ENCODE results near the gene MACROH2A2.
"Not testable (repeated sequence)": the region's sequence is repeated elsewhere in the genome, so short reads cannot be mapped to it uniquely, and the experiment has no call there.

Gene MACROH2A2

DNA sequence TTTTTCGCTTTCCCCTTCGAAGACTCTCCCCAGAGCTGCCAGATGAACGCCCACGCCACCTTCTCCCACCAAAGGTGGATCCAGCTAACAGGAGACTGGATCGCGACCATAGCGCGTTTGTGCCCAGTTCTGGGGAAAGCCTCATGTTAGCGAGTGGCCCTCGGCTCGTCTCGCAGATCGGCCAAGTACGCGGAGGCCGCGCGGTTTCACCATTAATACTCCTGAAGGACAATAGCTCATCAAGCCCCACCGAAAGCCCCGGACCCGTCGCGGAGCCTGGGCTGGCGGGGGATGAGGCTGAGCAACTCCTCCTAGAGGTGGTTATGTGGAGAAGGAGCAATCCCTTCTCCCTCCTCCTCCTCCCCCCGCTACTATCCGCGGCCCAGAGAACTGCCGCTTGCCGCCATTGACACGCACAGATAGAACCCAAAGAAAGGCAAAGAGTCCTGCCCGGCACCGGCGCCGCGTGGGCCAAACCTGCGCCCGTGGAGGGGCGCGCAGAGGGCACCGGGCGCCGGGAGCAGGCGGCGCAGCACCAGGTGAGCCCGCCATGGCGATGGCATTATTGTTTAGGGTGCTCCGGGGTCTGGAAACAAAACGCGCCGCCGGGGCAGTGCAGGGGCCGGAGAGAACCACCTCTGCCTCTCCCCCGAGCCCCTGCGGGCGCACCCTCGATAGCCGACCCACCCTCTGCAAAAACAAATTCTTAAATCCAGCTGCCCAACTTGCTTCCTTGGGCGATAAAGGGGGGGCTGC lies at the start of gene MACROH2A2:
TSS of gene MACROH2A2 (plus strand) at position 385 of the 756 bp plus-strand sequence. CDS start 22,813 bp downstream, outside the sequence.
- peak in 1 of 2 donors; percentile 1 for DNase-seq (ENCODE audit: low read depth in 2 of 2)

DNA sequence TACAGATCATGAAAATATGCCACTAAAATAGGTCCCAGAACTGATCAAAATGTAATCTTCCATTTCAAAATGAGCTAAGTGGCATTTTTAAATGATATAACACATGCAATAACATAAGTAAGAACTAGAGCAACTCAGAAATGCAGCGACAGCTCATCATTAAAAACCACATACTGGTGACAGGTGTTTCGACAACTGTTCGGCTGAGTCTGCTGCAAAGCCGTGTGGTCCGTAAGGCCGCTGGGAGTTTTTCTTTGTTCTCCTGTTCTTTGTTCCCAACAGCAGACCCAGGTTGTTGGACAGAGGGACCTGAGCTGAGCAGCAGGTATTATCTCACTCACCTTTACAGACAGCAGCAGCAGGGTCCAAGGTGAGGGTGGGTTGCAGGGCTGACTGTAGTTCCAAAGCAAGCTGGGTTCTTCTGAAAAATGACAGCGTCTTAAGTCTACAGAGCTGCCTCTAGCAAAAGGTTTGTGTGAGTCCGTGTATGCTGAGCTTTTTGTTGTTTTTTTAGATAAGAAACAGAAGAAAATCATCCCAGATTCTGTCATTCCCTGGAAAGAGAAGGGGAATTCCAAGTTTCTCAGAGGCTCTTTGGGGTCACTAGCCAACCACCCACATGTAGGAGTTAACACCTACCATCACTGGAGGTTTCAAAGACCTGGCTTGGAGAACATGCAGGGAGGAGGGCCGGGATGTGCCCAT lies 45.4 kb upstream of the MACROH2A2 start:
- no peak for DNase-seq (ENCODE audit: low read depth in 2 of 2)

DNA sequence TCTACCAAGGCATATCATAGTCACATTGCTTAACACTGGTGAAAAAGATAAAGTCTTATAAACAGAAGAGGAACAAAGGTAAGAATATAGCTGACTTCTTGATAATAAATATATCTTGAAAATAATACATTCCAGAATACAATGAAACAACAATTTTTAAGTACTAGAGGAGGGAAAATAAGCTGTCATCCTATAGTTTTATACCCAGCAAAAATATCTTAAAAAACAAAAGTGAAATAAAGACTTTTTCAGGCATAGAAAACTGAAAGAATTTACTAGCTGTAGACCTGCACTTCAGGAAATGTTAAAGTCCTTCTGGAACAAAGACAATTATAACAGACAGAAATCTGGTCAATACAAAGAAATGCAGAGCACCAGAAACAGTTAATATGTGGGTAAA lies 21.4 kb upstream of the MACROH2A2 start:
- DNase-seq (ENCODE audit: low read depth in 2 of 2), result no peak

DNA sequence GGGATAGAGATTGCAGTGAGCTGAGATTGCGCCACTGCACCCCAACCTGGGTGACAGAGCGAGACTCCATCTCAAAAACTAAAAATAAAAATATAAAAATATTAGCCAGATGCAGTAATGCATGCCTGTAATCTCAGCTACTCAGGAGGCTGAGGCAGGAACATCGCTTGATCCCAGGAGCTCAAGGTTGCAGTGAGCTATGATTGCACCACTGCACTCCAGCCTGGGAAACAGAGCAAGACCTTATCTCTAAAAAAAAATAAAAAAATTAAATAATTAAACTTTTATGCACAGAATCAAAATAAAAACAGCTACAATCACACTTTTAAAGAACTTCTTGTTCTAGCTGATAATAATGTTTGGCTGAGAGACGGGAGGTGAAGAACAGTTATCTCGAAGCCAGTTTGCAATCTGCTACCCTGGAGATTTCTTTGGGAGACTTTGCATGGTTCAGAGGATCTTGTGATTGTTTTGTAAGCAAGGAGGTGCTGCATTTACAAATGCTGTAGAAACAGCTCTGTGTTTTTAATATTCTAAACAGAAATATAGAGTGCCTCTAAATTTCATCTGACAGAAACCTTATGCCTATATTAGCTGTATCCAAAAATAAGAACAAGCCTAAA lies 19.9 kb upstream of the MACROH2A2 start:
- no peak for DNase-seq (ENCODE audit: low read depth in 2 of 2)

DNA sequence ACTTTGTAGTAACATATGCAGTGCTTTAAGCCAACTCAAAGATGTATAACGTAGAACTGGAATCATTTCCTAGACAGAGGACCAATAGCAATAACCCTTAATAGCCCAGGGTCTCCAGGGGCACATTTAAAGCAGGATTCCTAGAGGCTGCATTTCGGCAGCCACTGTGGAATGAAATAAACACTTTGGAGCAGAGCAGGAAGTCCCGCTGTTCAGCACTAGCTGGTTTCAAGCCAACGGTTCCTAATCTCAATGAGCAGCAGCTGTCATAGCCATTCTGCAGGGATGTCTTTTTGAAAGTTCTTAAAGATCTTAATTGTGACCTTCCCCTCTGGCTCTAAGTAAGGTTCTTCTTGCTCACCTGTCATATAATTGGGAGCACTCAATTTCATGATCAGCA lies 18.4 kb upstream of the MACROH2A2 start:
- no peak for DNase-seq (ENCODE audit: low read depth in 2 of 2)

DNA sequence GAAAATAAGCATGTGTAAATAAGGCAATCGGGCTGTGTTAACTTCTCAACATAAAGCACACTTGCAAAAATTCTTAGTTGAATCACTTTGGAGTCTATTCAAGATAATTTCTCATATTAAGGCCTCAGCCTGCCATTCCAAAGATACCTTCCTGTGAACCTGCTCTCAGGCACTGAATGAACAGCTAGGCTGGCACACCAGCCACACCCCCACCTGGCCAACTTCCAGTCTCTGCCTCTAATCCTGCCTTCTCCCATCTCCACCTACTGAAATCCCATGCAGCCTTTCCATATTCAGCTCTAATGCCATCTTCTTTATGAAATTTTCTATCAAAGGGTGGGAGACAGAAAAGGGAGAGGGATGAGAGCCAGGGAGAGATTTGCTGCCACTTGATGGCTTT lies 17.1 kb upstream of the MACROH2A2 start:
- DNase-seq (ENCODE audit: low read depth in 2 of 2), result no peak

DNA sequence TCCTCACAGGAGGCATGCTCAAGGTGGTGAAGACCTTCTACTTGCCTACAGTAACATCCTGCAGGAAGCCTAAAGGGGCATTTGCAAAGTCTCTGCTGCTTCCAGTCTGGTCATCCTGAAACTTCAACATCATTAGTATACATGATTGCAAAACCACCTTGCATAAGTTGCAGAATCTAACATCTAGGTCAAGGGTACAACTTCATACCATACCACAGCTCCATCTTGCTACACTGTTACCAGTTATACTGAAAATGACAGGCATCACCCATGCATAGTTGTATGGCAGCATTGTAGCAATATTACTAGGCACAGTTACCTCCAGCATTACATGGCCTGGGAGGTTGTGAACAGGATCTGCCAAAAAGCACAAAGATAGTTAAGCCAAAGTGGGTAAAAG lies 13.7 kb upstream of the MACROH2A2 start:
- DNase-seq (ENCODE audit: low read depth in 2 of 2), result no peak

DNA sequence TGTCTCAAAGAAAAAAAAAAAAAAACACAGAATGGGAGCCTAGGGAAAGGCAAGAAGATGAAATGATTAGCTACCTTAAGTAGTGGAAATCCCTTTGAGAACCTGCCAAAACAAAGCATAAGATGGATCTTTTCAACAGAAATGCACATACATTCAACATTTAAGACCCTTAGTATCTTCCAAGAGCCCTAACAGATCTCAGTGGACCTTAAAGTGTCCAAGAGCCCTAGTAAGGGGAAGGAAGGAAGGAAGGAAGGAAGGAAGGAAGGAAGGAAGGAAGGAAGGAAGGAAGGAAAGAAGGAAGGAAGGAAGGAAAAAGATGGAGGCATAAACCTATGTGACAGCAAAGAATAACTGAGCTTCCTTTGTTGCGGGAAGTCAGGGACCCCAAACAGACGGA lies 11.6 kb upstream of the MACROH2A2 start:
- no peak for DNase-seq (ENCODE audit: low read depth in 2 of 2)

DNA sequence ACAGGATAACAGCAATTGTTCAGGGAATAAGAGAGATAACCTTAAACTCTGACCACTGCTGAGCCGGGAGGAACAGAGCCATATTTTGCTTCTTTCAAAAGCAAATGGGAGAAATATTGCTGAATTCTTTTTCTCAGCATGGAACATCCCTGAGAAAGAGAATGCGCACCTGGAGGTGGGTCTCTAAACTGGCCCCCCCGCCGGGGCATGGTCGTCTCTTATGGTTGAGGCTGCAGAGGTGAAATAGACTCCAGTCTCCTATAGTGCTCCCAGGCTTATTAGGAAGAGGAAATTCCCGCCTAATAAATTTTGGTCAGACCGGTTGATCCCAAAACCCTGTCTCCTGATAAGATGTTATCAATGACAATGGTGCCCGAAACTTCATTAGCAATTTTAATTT lies 10.9 kb upstream of the MACROH2A2 start:
- DNase-seq (ENCODE audit: low read depth in 2 of 2), result not testable (repeated sequence)

DNA sequence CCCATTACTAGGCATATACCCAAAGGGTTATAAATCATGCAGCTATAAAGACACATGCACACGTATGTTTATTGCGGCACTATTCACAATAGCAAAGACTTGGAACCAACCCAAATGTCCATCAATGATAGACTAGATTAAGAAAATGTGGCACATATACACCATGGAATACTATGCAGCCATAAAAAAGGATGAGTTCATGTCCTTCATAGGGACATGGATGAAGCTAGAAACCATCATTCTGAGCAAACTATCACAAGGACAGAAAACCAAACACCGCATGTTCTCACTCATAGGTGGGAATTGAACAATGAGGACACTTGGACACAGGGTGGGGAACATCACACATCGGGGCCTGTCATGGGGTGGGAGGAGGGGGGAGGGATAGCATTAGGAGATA lies 5.6 kb upstream of the MACROH2A2 start:
- DNase-seq (ENCODE audit: low read depth in 2 of 2), result not testable (repeated sequence)

DNA sequence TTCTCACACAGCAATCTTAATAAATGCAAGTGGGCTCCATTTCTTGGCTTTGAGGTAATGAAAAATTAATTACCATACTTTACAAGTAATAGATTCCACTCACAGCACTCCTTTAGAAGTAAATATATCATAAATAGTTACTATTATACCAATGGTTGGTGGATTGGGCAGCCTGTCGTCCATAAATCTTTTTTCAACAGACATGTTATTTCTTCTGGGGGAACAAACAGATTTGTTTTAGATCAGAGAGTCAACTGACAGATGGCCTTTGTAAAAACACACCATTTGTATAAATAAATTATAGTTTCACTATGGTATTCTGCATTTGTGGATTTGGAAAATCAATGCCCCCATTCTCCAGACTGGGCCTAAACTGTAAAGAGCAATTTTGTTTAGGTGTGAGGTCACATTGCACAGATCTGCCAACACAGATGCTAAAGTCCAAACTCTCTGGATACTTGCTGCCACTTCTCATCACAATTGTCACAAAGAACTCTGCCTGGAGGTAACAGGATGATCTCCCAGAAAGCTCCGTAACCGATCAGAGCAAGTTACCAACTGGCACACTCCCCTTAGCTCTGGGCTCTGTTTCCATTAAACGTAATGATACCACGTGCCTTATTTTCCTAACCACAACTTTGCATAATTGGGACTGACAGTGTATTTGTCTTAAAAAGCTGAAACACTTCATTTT lies 4.5 kb upstream of the MACROH2A2 start:
- DNase-seq (ENCODE audit: low read depth in 2 of 2), result no peak

DNA sequence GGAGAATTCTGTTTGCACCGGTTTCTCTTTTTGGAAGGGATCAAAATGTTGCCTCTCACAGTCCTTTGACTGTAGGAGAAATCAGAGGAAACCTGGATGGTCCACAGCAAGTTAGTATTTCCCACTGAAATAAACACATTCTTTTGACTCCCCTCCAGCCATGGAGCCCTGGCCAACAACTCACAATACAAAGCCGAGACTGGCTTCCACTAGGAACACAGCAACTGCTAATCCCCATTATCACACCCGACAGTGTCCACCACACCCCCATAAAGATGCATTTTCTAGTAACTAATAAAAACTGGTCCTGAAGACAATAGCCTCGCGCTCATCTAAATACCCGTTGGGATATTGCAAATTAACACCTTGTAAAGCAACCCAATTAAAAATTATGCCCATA lies 798 bp upstream of the MACROH2A2 start:
- DNase-seq (ENCODE audit: low read depth in 2 of 2), result no peak

DNA sequence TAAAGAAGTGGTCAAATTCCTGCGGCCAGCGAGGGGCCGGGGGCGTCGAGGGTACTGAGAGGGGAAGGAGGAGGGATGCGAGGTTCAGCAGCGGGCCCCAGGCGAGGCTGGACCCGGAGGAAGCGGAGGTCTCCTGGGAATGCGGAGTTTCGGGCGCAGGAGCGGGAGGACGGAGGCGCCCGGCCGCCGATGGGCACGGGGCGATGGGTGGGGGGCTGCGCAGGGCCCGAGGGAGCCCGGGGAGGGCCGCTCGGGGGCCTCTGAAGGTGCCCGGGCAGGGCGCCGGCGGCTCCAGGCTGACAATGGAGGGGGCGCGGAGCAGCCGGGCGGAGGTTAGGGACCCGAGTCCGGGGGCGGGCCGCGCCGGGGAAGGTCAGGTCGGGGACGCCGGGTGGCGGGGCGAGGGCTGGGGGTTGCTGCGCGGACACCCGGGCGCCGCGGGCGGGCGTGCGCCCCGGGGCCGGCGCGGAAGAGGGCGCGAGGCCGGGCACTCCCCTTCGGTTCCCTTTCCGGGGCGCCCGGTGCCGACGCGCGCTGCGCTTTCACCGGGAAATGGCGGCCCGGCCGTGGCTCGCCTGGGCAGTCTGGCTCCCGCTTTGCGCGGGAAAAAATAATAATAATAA lies 683 bp downstream of the MACROH2A2 start:
- DNase-seq (ENCODE audit: low read depth in 2 of 2), result no peak

DNA sequence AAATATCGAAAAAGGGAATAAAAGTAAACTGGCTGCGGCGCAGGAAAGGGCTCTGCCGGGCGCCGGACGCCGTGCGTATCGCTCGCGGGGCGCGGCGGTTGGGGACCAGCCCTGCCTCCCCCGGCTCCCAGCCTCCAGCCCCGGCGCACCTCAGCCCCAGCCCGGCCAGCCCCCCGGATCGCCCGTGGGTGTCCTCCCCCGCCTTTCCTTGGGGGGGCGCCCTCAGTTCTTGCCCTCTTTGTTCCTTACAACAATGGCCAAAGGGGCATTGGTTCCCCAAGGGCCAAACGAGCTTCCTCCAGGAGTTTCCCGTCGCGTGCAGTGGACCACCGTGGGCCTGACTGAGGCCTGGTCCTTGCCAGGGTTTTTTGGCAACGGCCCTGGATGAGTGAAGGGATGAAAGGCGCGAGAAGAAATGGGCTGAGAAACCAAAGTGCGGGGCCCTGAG lies 1.2 kb downstream of the MACROH2A2 start:
- peak in 1 of 2 donors; percentile 3 for DNase-seq (ENCODE audit: low read depth in 2 of 2)

DNA sequence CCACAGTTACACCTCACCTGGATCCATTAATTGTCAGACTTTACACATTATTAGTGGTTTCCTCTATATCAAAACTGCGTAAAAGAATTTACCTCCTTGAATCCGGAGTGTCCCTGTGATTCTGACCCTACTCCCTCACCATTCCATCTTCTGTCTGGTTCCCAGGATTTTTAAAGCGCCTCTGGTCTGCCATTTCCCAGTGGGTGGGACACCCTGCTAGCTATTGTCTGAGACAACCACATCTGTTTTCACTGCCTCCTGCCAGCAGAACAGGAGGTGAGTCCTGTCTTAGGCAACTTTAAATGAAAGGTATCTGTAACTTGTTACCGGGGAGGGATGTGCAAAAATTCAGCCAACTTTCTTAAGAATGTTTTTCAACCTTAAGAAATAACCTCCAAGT lies 2.3 kb downstream of the MACROH2A2 start:
- no peak for DNase-seq (ENCODE audit: low read depth in 2 of 2)

DNA sequence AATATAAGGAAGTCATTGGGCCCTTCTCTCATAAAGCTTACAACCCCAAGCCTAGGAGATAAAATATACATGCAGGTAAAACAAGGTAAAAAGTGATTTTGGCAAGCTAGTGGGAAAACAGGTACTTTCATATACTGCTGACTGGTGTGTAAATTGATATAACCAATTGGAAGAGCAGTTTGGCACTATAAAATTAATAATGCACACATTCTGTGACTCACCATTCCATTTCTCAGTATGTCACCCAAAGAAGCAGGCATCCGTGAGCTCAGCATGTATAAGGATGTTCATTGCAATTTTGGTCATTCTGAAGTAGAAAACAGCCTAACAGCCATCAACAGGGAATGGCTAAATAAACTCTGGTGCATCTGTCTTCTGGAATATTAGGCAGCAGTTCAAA lies 2.9 kb downstream of the MACROH2A2 start:
- DNase-seq (ENCODE audit: low read depth in 2 of 2), result no peak

DNA sequence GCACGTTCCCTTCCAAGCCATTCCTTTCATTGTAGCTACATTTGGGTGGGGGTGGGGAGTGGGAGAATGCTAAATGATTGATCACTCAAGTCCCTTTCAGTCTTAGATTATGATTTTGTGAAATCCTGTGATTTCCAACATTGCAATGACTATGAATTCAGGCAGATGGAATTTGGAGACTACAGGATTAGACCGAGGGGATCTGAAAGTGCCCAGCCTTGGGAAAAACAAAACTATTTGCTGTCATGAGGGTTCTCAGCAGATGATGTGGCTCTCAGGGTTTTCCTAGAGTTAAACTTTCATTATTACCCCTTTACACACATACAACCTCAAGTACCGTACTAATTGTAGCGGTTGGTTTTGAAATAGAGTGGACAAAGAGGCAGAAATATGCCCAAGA lies 4.7 kb downstream of the MACROH2A2 start:
- no peak for DNase-seq (ENCODE audit: low read depth in 2 of 2)

DNA sequence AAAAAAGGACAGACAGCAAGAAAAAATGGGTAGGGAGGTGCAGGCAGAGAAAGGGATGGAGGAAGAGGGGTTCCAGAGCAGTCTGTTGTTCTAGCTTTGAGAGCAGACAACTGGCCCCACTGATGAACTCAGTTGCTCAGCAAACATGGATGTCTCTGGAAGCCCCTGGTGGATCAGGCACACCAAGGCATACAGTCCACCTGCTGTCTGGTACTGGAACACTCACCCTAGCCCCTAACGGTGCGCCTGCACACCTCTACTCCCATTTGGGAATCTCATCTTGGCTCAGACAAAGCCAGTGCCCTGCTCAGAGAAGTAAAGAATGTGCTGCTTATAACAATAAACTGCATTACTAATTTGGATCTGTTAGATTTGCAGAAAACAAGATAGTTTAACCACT lies 7.7 kb downstream of the MACROH2A2 start:
- DNase-seq (ENCODE audit: low read depth in 2 of 2), result no peak

DNA sequence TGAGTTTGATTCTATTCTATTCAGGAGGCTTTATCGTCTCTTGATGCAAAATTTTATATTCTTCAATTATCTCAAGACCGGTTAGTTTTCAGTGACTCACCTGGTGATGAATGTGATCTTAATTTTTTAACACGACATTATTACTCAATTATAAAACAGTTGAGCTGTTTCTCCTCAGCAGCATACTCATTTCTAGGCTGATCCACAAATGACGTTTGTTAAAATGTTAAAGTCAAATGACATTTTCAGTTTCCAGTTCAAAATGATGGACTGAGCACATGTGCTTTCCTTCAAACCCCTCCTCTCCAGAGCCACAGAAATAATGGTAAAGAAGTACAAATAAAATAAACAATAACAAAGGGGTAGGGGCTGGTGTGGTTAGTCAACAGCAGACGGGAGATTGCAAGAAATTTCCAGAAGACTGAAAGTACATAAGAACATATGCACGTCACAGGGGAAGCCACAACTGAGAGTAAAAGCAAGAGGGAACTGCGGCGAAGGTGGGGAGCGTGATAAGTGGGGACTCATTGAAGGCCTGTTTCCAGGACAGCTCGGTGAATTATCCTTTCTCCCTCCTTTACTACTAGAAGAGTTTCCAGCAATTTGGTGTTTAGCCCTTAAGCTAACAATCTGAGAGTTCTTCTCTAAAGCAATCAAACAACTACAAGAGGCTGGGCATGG lies 10.9 kb downstream of the MACROH2A2 start:
- no peak for DNase-seq (ENCODE audit: low read depth in 2 of 2)

DNA sequence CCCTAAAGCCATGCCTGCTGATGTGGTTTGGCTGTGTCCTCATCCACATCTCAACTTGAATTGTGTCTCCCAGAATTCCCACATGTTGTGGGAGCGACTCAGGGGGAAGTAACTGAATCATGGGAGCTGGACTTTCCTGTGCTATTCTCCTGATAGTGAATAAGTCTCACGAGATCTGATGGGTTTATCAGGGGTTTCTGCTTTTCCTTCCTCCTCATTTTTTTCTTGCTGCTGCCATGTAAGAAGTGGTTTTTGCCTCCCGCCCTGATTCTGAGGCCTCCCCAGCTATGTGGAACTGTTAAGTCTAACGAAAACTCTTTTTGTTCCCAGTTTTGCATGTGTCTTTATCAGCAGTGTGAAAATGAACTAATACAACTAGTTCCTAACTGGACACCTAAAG lies 11.8 kb downstream of the MACROH2A2 start:
- DNase-seq (ENCODE audit: low read depth in 2 of 2), result no peak

DNA sequence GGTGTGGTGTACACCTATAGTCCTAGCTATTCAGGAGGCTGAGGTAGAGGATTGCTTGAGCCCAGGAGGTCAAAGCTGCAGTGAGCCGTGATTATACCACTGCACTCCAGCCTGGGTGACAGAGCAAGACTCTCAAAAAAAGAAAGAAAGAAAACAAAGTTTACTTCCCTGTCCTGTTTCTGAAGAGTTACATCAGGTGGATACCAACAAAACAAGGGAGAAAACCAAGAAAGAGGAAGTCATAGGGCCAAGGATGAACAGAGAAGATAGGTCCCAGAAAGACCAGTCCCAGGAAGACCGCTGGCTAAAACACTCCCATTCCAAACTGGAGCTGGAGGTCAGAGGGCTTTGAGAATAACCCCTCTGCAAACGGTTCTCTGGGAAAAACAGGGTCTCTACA lies 13.5 kb downstream of the MACROH2A2 start:
- no peak for DNase-seq (ENCODE audit: low read depth in 2 of 2)

All from stimulated activated CD8-positive, alpha-beta memory T cell treated with anti-CD3 and anti-CD28 coated beads, Interleukin-2, amount 100 ng/mL, for 48 hours (primary cell).